HUDEP-2 (cell line): ENCODE results near the gene MBNL2.
"Not testable (repeated sequence)": the region's sequence is repeated elsewhere in the genome, so short reads cannot be mapped to it uniquely, and the experiment has no call there.

Experiments
- DNase-seq, 76 experiments: peaks; one replicate each; lab custom pipeline; 2025; ENCODE audit not compliant: unreplicated experiment in 76 of 76; lab: John Stamatoyannopoulos, UW

The MBNL2 gene

DNA sequence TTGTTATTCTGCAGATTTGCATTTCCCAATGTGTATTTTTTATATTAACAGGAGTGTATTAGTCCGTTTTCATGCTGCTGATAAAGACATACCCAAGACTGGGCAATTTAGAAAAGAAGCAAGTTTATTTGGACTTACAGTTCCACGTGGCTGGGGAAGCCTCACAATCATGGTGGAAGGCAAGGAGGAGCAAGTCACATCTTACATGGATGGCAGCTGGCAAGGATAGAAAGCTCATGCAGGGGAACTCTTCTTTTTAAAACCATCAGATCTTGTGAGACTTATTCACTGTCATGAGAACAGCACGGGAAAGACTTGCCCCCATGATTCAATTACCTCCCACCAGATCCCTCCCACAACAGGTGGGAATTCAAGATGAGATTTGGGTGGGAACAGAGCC lies 14.9 kb upstream of the MBNL2 start:
- not testable (repeated sequence) for DNase-seq

DNA sequence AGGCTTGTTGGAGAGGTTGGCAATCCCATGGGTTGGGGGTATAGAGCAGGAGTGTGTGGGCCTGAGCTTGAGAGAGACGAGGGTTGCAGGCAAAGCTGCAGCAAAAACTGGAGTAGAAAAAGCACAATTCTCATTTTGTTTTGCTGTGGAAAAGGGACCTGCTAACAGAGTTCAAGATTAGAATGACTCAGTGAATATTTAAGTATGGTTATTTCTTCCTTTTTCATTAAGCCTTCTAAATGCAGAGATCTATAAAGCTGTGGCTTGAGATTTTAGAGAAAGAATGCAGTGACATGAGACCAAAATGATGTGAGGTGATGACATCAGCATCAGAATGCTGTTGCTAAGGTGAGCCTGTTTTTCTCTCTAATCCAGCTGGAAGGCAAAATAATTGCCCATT lies 10.8 kb upstream of the MBNL2 start:
- DNase-seq = no peak

DNA sequence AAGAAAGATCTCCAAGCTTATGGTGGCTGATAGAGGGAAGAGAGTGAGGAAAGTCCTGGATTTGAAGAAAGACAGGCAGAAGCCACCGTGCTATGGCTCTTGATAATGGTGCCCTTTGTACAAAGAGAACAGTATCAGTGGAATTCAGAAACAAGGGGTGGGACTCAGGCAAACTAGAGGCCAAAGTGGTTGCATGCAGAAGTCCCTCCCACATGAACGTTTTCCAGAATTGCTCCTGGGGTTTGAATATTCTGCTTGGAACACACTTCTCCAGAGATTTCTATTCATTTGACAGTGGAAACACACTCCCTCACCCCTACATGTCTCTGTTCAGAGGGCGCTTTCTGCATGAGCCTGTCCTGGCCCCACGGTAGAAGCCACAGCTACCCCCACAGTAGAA lies 10.1 kb upstream of the MBNL2 start:
- no peak for DNase-seq

DNA sequence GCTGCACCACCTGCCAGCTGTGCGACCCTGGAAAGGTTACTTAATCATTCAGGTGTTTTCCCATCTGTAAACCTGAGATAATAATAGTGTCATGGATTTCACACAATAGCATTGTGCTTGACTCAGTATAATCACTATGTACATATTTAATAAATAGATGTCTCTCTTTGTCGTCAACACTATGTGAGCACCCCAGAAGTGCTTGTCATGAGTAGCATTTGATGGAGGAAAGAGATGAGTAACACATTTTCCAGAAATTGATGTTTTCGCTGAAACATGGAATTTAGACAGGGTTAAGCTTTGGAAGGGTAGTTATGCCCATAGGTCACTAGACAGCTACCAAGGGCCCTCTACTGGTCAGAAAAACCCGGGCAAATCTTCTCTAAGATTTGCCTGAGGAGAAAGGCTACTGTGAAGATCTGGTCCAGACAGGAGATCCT lies 9.5 kb upstream of the MBNL2 start:
- peak in 30 of 76 experiments; percentile 1 to 49 (median 18) for DNase-seq

DNA sequence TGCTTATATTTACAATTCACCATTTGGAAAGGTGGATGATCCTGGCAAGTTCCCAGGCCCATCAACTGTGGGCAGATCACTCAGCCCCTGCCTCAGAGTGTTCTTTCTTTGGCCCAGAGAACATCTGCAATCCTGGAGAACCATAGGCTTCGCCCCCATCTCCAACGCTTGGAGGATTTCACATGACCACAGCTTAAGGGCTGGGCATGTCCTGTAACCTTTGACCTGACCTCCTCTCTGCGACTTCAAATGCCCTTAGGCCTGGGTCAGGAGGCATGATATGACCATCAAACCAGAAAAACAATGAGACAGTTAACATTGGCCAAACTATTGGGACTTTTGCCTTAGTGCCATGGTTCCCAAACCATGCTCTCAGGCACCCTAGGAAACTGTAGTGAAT lies 7.2 kb upstream of the MBNL2 start:
- no peak for DNase-seq

DNA sequence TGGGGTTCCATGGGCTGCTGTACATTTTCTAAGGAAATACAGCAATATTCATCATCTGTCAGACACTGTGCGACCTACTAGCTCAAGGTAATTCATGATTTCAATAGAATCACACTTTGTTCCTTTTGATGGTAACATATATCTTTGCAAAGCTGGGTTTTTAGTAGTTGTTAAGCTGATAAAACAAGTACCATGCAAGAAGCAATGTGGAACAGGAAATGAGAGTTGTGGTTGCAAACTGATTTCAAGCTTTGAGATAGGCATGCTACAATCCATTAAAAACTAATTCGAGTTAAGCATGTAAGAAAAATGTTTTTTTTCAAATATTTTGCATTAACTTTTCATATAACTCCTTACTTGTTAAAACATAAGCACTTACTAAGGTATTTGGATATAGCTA lies 6.8 kb upstream of the MBNL2 start:
- no peak for DNase-seq

DNA sequence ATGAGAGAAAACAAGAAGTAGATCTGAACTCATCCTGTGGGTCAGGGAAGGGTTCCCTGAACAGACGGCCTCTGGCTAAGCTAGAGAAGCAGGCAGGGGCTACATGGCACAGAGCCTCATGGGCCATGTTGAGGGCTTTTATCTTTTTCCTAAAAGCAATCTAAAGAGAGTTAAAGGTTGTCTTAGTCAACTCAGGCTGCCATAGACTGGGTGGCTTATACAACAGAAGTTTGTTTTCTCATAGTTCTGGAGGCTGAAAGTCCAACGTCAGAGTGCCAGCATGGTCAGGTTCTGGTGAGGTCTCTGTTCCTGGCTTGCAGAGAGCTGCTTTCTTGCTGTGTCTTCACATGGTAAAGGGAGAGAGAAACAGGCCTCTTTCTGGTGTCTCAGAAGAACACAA lies 2.9 kb upstream of the MBNL2 start:
- DNase-seq = no peak

DNA sequence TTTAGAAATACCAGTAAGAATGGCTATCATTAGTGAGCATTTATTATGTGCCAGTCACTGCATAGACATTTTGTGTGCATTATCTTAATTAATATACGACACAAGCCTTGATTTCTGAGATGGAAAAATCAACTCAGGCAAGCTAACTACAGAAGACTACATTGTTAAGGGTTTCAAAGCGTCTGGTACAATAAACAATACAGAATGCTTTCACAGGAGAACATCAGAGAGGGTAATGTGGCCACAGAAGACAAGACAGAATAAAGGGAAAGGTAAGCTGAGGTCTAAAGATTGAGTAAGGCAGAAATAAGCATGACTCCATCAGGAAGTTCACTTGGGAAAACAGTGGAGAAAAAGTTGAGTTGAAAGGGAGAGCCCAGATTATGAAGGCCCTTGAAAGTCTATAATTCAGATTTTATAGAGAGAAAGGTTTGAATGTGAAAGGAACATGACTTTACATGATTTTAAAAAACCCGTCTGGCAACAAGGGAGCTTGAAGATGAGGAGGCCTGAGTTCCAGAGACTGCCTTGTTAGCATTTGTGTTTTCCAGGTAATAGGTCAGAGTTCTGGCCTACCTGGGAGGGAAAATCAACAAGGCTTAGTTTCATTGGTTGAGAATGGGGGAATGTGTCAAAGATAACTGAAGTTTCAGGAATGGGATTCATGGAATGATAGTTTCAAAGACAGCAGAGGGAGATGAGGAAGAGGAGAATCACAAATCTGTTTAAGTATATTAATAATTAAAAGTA lies 1.8 kb upstream of the MBNL2 start:
- no peak for DNase-seq

DNA sequence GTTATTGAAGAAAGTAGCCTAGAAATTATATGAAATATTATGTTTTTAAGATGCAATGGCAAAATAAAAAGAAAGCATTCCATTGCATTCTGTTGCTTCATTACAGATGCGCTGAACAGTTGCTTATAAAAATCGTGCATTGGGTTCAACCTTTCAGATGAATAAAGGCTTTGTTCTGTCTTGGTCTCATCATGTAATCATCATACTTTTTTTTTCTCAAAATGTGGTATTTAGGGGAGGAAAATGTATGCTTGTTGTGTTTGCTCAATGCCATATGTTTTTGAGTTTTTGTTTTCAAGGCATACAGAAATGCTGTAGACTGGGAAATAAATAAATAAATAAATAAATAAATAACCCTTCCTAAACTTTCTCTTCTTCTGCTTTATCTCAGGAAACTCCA lies 1.1 kb upstream of the MBNL2 start:
- DNase-seq = no peak

DNA sequence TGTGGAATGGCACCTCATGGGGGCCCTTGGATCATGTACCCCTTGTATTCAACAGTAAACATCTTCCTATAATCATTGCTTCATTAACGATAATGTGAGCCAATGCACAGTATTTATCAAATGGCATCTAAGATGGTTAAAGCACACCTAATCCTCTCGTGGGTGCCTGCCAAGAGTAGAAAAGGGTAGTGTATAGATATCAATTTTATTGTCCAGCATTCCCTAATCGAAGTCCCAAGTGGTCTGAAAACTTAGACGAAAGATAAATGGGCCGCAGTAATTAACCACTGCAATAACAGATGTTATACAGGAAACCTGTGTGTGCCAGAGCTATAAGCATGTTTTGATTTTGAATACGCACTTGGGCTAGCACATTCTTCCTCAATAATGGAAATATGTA lies 667 bp upstream of the MBNL2 start:
- DNase-seq = peak in 1 of 76 experiments; percentile 3

DNA sequence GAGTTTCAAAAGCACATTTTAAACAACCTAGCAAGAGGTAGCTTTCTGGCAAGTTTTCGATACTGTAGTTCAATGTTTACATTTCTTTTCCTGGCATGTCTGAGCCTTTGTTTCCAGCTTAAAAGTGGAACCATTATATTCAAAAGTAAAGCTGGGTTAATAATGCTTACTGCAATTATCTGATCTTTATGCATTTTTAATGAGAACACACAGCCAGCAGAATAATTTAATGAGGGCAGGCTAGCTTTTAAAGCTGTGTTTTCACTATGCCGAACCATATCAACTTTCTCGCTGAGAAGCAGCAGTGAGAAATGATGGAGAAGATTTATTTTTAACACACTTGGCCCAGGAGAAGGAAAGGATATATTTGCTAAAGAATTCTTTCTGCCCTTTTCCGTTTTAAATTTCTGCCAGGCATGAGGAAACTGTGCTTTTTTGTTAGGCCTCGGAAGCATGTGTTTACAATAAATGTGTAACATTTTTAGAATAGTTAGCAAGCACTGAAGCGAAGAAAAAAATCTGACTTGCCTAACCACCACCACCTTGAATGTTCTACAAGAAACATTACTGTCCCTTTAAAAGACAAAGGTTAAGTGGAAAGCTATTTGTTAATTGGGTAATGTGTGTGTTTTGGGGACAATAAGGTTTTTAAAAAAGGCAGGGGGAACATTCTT lies 1.0 kb downstream of the MBNL2 start:
- no peak for DNase-seq

DNA sequence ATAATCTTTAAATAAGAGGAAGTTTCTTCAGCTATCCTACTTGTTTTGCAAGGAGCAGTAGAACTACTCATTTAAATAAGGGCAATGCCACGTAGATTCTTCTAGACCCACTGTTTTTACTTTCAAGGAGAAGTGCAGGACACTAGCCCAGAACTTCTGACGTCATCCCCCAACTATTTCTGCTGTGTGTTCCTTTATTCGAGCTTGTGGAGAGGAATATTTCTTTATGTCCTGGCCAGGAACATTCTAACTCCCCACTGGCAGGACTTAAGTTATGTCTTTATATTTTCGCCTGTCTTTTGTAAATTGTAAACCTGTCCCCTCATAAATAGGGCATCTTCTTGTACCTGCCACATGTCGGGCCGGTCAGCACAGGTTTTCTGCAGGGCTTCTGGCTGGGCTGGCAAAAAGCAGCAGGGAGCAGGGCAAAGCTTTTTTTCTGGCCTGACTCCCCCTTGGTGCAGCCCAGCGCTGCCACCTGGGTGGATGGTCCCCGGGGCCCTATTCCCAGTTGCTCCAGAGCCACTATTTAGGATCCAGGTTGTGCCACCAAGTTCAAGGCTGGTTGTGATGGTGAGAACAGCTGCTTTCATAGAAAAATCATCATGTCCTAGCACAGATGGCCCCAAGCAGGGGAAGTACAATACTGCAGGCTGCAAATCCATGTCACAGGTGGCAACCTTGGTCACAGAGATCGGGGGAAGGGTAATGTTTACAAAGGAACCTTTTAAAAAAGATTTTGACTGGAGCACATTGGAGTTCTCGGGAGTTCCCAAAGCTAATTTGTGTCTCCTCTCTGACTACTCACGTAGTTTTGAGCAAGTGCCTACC lies 1.8 kb downstream of the MBNL2 start:
- DNase-seq = peak in 19 of 76 experiments; percentile 4 to 43 (median 17)

DNA sequence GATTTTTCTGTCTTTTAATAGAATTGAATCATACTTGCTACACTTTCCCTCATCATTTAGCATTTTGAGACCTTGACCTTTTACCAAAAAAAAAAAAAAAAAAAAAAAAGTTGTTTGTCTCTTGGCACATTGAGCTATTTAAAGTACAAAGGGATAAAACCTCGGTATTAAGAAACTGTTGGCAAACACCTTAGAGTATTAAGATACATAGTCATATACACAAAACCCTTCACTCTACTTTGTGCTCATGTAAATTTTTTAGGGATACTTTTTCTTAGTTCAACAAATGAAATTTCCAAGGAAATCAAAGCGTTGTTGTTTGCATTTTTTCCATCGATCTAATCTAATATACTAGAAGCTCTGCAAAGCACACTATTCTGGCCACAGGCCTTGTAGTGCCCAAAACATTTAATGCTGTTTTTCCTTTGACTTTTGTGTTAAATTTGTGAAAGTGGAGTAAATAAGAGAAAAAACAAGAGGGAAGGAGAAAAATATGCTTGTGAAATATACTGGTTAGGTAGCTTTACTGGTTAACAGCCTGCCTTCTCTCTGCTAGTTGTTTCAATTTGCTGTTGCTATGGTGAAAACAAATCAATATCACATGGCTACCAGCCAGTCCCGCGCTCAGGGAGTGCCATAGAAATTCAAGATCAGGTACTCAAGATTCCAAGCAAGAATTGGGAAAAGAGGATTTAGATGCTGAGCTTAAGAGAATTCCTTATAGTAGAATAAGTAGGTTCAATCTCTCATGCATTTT lies 2.6 kb downstream of the MBNL2 start:
- DNase-seq = peak in 22 of 76 experiments; percentile 1 to 60 (median 14)

DNA sequence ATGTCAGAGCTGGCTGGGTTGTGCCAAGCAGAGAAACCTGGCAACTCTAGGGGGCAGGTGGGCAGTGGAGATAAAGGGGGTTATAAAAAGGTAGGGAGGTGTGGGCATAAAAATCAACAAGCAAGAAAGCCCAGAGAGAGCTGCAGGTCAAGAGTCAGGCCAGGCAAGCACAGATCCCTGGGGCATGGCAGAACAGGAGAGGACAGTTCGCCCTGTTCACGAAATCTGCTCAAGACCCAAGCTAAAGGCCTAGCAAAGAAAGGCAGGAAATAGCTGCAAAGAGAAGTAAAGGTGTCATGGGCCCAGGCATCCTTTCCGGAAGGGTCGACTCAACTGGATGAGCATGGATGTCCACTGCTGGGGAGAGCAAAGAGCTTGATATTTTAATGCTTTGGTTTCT lies 3.4 kb downstream of the MBNL2 start:
- DNase-seq = peak in 1 of 76 experiments; percentile 8

DNA sequence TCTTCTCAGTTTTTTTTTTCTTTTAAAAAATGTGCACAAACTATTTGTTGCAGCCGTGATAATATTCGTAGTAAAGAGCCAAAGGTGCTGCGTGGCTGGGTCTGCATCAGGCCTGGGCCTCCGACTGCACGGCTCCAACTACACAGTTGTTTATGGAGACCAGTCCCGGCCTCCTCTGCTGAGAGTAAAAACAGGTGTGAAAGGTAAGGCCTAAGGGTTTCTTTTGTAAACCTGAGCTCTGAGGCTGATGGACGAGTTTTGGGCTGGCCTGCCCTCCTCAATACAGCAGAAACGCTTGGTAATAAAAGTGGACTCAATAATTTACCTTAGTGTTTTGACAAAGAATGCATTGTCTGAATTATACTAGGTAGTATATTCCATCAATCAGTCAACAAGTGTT lies 3.9 kb downstream of the MBNL2 start:
- peak in 1 of 76 experiments; percentile 2 for DNase-seq

DNA sequence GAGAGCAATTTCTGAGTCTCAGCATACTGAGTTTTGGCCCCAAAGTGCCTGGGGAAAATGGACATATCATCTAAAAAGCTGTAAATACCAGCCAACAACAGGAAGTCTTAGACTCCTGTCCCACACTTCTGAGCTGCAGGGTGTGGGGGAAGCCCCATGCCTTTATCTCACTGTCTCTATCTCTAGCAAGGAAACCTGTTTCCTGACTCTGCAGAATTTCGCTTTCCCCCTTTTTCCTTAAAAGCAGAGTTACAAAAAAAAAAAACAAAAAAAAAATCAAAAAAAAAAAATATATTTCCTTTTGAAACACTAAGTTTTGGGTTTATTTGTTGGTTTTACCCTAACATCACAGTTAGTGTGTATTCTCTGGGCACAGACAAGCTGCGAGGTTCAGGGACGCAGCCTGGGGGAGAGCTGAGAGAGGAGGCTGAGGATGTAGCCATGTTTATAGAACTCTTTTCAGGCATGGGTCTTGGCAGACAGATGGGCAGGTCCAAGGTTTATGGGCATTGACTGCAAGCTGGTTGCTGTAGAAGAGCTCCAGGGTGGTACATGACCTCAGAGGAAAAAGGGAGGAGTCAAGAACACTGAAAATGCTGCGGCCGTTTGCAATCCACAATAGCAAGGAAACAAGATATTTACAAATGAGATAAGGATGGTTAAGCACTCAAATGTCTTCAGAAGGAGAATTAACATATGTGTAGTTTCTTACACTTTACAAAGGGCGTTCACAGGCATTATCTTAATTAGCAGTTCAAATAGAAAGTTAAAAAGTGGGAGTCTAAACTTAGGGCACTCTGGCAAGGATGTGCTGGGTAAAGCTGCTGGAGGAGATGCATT lies 4.9 kb downstream of the MBNL2 start:
- peak in 64 of 76 experiments; percentile 2 to 67 (median 28) for DNase-seq

DNA sequence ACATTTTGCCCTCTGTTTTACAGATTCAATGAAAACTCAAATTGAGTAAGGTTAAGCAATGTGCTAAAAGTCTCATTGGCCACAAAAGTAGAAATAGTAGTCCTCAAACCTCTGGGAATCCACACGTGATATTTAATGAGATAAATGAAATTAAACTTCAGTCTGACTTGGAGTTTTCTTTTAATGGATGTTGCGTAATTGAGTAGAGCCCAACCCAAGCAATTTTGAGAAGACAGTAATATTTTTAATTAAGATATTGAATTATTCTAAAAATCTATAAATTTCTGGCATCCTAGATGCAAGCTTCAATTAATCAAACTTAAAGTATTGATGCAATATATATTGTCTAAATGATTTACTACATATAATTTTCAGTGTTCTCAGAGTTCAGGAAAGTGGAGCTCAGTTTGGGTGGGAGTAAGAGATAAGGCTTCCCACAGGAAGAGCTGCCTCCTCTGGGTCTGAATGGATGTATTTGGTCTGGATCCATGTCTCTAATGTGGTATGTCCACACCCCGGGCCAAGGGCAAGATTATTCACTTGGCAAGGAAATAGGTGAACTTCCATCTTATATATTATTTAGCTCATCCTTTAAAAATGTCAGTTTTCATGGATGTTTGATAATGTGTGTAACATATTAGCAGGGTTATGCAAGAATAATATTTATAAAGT lies 6.9 kb downstream of the MBNL2 start:
- DNase-seq = no peak

DNA sequence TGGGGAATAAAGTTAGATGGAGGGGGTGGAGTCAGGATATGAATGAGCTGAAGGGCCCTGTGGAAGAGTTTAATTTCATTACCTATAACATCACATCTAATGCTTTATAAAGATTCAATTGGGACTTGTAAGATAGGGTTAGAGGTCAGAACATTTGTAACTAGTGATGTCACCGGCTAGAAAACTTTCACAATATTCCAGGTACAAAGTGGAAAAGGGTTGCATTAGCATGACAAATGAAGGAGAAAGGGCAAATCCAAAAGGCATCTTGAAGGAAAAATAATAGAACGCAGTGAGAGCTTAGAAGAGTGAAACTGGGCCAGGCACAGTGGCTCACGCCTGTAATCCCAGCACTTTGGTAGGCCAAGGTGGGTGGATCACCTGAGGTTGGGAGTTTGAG lies 7.6 kb downstream of the MBNL2 start:
- no peak for DNase-seq

DNA sequence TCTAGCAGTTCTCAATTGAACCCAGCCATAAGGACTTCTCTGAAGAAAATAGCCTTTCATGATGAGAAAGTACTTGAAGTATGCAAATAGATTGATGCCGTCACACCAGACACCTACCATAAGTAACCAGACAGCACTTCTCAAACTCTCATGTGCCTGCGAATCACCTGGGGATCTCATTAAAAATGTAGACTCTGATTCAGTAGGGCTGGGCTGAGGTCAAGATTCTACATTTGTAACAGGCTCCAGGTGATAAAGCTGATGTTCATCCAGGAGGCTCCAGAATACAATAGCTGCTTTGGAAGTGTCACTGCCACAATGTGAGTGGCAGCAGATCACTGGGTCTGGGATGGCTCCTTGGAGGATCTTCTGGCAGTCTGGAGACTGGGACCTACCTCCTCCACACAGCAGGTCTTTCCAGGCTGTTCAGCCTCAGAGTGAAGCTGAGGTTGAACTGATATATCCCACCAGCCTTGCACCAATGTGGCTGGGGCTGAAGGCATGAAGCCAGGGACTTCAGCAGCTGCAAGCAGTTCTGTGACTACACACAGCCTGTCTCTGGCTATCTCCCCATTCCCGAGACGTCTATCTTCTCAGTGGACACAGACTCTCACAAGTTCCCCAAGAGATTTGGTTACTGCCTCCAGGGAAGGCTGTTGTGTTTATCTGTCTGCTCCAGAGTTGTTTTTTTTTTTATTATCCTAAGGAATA lies 9.1 kb downstream of the MBNL2 start:
- no peak for DNase-seq
